GM12892 (cell line): ENCODE results near the gene TSPAN2.

Experiments
- POLR2A ChIP-seq: IDR thresholded peaks from 2 replicates; pipeline ENCODE4 v1.6.1; 2011; ENCODE audit warnings: low read depth, low read length, control low read depth
- POLR2AphosphoS5 ChIP-seq: IDR thresholded peaks from 2 replicates; pipeline ENCODE4 v1.6.1; 2011; ENCODE audit warnings: low read depth, low read length, control low read depth
- TAF1 ChIP-seq: IDR thresholded peaks from 2 replicates; pipeline ENCODE4 v1.6.1; 2011; ENCODE audit warnings: low read depth, mild to moderate bottlenecking, control low read depth, low read length, borderline replicate concordance

- TF ChIP-seq POLR2A (no peak), POLR2AphosphoS5 (no peak), TAF1 (no peak)
These were observed 52.3 kb downstream of the TSPAN2 start for GRCh38 chr1:115036814-115037507.
